ENCODE data around the gene STK25.
"Not testable (repeated sequence)": the region's sequence is repeated elsewhere in the genome, so short reads cannot be mapped to it uniquely, and the experiment has no call there.

STK25 gene

GRCh38 chr2:241479026-241479898 lies 29.1 kb downstream of the STK25 start:
- FAIRE-seq (no peak), DNase-seq (ENCODE audit: extremely low spot score, insufficient read length, low read depth) (no peak)

GRCh38 chr2:241478166-241478565 lies 30.2 kb downstream of the STK25 start:
- FAIRE-seq, result no peak
- no peak for DNase-seq (ENCODE audit: extremely low spot score, insufficient read length, low read depth)

GRCh38 chr2:241475267-241475666 lies 33.1 kb downstream of the STK25 start:
- no peak for FAIRE-seq
- DNase-seq (ENCODE audit: extremely low spot score, insufficient read length, low read depth), result no peak

- FAIRE-seq (no peak), DNase-seq (ENCODE audit: extremely low spot score, insufficient read length, low read depth) (no peak)
These were observed 35.0 kb downstream of the STK25 start for GRCh38 chr2:241473399-241473798.

- FAIRE-seq (no peak), DNase-seq (ENCODE audit: extremely low spot score, insufficient read length, low read depth) (no peak)
These were observed 38.6 kb downstream of the STK25 start for GRCh38 chr2:241469746-241470145.

- FAIRE-seq (no peak), DNase-seq (ENCODE audit: extremely low spot score, insufficient read length, low read depth) (no peak)
These were observed 40.0 kb downstream of the STK25 start for GRCh38 chr2:241468476-241468781.

GRCh38 chr2:241467777-241468475 lies 40.5 kb downstream of the STK25 start:
- no peak for DNase-seq (ENCODE audit: extremely low spot score, insufficient read length, low read depth)
- FAIRE-seq, result no peak

GRCh38 chr2:241466230-241466629 lies 42.2 kb downstream of the STK25 start:
- DNase-seq (ENCODE audit: extremely low spot score, insufficient read length, low read depth) (no peak), FAIRE-seq (no peak)

- no peak for FAIRE-seq
- DNase-seq (ENCODE audit: extremely low spot score, insufficient read length, low read depth), result no peak
These were observed 42.8 kb downstream of the STK25 start for GRCh38 chr2:241465543-241465942.

GRCh38 chr2:241463276-241464135 lies 44.9 kb downstream of the STK25 start:
- FAIRE-seq, result no peak
- DNase-seq (ENCODE audit: extremely low spot score, insufficient read length, low read depth), result no peak

GRCh38 chr2:241461693-241462677 lies 46.4 kb downstream of the STK25 start:
- no peak for DNase-seq (ENCODE audit: extremely low spot score, insufficient read length, low read depth)
- no peak for FAIRE-seq

- DNase-seq (ENCODE audit: extremely low spot score, insufficient read length, low read depth) (no peak), FAIRE-seq (no peak)
These were observed 47.8 kb downstream of the STK25 start for GRCh38 chr2:241460631-241461030.

- FAIRE-seq (no peak), DNase-seq (ENCODE audit: extremely low spot score, insufficient read length, low read depth) (no peak)
These were observed 48.9 kb downstream of the STK25 start for GRCh38 chr2:241459520-241459919.

GRCh38 chr2:241458687-241459086 lies 49.7 kb downstream of the STK25 start:
- FAIRE-seq, result no peak
- no peak for DNase-seq (ENCODE audit: extremely low spot score, insufficient read length, low read depth)

GRCh38 chr2:241456546-241456945 lies 51.8 kb downstream of the STK25 start:
- DNase-seq (ENCODE audit: extremely low spot score, insufficient read length, low read depth), result no peak

GRCh38 chr2:241454837-241455485 lies 53.4 kb downstream of the STK25 start:
- no peak for DNase-seq (ENCODE audit: extremely low spot score, insufficient read length, low read depth)
- FAIRE-seq, result no peak

More at GRCh38 chr2:241456546-241456945, 51.8 kb downstream of the STK25 start:
- no peak for FAIRE-seq

GRCh38 chr2:241453919-241454318 lies 54.5 kb downstream of the STK25 start:
- not testable (repeated sequence) for DNase-seq (ENCODE audit: extremely low spot score, insufficient read length, low read depth); FAIRE-seq

GRCh38 chr2:241451840-241452506 lies 56.4 kb downstream of the STK25 start:
- DNase-seq (ENCODE audit: extremely low spot score, insufficient read length, low read depth) (no peak), FAIRE-seq (no peak)

Measured in GM18507 (cell line).